ENCODE measurements around the gene CDC42BPB.
A peak's percentile ranks its signal among the peaks of the same experiment; 100 is the strongest.

CDC42BPB gene

DNA sequence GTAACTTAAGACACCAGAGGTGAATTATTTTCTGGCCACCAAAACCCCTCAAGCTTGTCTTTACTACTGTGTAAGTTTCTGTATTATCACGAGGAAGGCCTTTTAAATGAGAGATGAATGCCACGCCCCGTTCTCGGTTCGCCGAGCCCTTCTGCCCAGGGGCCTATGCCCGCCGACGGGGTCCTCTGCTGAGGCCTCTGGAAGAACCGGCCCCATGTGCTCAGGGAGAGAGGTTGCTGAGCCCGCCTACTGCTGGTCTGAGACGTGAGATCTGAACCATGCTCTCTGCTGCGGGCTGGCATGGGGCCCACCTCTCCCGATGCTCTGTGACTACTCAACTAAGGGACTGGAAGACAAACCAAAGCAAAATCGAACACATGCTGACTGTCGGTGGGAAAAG, 113.9 kb downstream of the CDC42BPB start:
- DNase-seq (ENCODE audit: low read depth): no peak

GRCh38 chr14:102942069-102942468, 115.3 kb downstream of the CDC42BPB start:
- DNase-seq (ENCODE audit: low read depth): no peak

GRCh38 chr14:102941419-102942011, 115.8 kb downstream of the CDC42BPB start:
- DNase-seq (ENCODE audit: low read depth): no peak

DNA sequence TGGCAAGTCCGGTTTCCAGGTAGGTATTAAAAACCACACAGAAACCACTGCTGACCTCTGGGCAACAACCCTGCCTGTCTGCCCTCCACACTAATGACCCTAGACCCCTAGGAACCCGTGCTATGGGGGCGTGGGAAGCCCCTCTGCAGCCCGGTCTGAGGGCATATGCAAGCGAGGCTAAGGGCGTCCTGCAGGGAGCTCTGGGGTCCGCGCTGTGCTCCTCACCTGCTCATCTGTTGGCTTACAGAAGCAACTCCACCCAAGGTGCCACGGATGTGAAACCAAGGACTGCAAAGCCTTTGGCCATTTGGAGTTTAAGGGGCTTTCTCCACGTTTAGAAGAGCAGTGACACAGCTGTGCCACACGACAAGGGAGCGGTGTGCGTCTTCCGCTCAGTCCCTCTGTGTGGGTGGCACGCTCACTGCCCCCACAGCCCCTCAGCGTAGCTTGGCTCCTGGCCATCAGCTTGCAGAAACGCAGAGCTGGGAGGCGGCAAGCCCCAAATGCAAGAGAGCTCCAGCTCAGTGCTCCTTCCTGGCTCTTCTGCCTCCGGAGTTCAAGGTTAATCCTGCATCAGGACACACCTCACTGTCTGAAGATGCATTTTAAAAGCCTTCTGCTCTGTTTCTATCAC, 116.5 kb downstream of the CDC42BPB start:
- DNase-seq (ENCODE audit: low read depth): no peak

- DNase-seq (ENCODE audit: low read depth): no peak
These were observed 117.4 kb downstream of the CDC42BPB start for GRCh38 chr14:102939820-102940561.

GRCh38 chr14:102939329-102939728, 118.0 kb downstream of the CDC42BPB start:
- DNase-seq (ENCODE audit: low read depth): no peak

DNA sequence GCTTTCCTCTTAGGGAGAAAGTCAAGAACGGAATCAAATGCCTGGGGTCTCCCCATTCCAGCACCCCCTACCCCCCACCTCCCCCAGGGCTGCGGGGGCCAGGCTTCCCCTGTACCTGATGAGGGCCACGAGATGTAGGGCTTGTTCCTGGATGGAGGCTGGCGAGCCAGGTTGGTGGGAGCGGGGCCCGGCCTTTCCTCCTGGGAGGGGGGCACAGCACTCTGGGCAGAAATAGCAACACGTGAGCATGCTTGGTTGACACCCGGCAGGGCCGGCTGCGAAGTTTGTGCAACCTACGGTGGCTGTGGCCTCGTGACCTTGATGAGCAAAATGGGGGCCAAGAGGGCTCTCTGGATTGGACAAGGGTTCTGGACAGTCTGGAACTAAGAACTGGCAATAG, 119.2 kb downstream of the CDC42BPB start:
- no peak for DNase-seq (ENCODE audit: low read depth)

GRCh38 chr14:102937331-102938175, 119.8 kb downstream of the CDC42BPB start:
- no peak for DNase-seq (ENCODE audit: low read depth)

DNA sequence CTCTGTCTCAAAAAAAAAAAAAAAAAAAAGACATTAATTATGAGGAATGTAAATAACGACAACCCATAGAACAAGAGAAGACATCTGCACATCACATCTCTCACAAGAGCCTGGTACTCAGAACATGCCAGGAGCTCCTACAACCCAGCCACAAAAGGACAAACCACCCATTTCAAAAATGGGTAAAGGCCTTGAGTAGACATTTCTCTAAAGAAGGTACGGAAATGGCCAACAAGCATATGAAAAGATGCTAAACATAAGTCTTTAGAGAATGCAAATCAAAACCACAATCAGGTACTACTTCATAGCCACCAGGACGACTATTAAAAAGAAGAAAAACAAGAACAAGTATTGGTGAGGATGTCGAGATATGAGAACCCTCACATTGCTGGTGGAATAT, 121.6 kb downstream of the CDC42BPB start:
- no peak for DNase-seq (ENCODE audit: low read depth)

DNA sequence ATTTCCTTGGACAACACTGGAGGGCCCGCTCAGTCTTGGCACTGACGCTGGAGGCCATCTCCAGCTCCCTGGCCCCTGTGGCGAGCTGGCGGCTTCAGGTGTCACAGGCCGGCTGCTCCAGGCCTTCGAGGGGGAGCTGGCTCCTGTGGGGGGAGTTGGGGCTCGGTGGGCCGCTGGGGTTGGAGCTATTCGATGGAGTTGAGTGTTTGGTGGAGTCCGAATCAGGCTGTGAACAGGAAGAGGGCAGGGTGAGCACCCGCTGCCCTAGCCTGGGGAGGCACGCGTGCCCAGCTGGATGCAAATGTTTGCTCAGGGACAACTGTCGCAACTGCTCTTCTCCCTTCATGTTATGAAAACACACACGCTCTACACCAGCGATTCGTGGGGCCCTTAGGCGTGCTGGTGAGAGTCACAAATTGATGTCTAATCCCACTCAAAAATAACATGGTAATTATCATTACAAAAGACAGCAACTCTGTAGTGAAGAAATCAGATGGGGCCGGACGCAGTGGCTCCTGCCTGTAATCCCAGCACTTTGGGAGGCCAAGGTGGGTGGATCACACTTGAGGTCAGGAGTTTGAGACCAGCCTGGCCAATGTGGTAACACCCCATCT, 123.6 kb downstream of the CDC42BPB start:
- DNase-seq (ENCODE audit: low read depth): no peak

- no peak for DNase-seq (ENCODE audit: low read depth)
These were observed 124.7 kb downstream of the CDC42BPB start for GRCh38 chr14:102932484-102933248.

DNA sequence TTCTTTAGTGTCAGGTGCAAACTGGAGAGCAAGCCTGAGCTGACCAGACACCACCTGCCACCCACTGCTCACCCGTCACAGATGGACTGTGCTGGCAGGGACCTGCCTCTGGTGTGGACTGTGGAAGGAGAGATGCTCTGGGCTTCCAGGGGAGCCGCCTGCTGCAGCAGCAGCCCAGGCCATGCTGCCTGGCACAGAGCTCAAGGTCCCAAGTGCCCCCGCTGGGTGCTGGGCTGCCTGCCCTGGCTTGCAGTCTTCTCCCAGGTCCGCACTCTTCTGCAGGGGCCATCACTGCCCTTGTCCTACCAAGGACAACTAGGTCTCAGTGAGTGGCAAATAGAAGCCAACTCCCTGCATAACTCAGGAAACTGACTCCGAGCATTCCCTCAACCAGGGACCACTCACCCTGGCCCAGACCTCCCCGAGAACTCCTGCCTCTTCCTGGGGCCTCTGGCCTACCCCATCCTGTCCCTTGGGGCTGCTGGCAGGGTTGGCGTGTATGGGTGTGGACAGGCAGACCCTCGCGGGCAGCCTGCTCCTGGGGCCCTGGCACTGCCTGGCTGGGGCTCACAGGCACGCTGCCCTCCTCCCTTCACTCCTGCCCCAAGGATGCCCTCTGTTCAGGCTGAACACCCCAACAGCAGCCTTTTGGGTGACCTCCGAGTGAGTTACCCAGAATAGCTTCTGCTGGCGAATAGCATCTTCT, 125.6 kb downstream of the CDC42BPB start:
- DNase-seq (ENCODE audit: low read depth): no peak

DNA sequence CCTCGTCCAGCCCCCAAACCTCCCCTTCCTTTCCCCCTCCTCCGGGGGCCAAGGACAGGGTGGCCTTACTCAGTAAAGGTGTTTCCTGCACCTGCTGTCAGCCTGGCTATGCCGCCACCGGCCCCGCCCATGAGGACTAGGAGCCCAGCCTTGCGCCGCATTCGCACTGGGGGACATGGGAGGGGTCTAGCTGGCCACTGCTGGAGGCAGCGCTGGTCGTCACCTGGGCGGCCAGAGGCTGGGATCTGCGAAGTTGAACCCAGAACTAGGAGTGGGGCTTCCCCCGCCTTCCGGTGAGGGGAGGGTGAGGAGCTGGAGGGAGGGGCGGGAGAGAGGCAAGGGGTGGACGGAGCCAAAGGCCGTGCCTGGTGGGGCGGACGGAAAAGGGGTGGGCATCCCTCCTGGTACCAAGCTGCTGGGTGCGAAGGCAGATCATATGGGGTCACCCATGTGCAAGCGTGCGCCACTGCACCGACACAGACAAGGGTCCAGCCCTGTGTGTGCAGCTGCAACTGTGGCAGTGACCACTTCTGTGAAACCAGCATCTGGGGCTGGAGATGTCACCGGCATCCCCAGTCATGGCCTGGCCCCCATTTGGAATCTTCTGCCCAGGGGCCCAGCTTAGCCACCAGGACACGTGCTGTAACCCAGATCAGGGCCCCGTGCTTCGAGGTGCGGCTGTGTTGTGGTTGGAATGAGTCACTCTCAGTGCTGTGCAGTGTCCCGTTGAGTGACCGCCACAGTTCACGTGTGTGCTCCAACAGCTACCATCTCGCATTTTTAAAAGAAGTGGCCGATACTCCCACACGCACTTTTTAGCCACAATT, 126.4 kb downstream of the CDC42BPB start:
- no peak for DNase-seq (ENCODE audit: low read depth)

- no peak for DNase-seq (ENCODE audit: low read depth)
These were observed 127.1 kb downstream of the CDC42BPB start for GRCh38 chr14:102930138-102930752.

DNA sequence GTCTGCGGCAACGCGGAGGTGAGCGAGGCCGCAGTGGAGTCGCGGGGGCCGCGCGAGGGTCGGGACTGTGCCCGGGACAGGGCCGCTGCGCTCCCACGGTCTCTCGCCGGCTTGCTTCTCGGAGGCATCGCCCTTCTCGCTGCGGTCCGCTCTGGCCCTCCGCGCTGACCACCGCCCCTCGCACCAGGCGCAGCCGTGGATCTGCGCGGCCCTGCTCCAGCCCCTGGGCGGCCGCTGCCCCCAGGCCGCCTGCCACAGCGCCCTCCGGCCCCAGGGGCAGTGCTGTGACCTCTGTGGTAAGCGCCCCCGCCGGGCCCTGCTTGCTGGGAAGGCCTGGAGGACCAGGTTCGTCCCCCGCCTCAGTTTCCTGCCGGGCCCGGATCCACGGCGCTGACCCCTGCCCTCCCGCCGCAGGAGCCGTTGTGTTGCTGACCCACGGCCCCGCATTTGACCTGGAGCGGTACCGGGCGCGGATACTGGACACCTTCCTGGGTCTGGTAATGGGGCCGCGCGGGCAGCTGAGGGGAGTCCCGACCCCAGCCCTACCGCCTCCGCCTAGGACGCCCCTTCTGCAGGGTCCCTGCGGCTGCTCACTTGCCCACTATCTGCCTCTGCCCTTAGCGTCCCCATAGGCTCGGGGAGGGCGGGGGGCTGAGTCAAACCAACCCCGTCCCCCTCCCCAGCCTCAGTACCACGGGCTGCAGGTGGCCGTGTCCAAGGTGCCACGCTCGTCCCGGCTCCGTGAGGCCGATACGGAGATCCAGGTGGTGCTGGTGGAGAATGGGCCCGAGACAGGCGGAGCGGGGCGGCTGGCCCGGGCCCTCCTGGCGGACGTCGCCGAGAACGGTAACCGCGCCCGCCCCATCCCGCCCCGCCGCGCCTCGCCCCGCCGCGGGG, 127.9 kb downstream of the CDC42BPB start:
- no peak for DNase-seq (ENCODE audit: low read depth)

DNA sequence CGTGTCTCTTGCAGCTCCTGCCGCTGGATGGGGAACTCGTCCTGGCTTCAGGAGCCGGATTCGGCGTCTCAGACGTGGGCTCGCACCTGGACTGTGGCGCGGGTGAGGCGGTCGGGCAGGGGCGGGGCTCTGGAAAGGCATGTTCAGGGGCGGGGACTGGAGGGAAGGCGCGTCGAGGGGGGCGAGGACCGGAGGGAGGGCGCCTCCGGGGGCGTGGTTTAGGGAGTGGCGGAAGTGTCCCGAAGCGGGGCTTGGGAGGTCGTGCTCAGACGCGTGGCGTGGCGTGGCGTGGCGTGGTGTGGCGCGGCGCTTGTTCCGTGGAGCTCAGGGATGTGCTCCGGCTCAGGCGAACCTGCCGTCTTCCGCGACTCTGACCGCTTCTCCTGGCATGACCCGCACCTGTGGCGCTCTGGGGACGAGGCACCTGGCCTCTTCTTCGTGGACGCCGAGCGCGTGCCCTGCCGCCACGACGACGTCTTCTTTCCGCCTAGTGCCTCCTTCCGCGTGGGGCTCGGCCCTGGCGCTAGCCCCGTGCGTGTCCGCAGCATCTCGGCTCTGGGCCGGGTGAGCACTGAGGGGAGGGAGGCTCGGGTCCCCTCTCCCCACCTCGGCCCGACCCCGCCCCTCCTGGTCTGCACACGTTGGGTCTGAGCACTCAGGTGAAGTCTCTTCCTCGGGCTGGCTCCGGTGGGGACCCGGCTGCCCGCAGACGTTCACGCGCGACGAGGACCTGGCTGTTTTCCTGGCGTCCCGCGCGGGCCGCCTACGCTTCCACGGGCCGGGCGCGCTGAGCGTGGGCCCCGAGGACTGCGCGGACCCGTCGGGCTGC, 128.7 kb downstream of the CDC42BPB start:
- DNase-seq (ENCODE audit: low read depth): peak; percentile 64

GRCh38 chr14:102927878-102928411, 129.4 kb downstream of the CDC42BPB start:
- DNase-seq (ENCODE audit: low read depth): no peak

All from activated gamma-delta T cell treated with anti-CD3 and anti-CD28 coated beads, Interleukin-2, amount 50 U/mL, for 16 hours (primary cell).